Measurements from ENCODE around the gene RIPK4.

The RIPK4 gene

DNA sequence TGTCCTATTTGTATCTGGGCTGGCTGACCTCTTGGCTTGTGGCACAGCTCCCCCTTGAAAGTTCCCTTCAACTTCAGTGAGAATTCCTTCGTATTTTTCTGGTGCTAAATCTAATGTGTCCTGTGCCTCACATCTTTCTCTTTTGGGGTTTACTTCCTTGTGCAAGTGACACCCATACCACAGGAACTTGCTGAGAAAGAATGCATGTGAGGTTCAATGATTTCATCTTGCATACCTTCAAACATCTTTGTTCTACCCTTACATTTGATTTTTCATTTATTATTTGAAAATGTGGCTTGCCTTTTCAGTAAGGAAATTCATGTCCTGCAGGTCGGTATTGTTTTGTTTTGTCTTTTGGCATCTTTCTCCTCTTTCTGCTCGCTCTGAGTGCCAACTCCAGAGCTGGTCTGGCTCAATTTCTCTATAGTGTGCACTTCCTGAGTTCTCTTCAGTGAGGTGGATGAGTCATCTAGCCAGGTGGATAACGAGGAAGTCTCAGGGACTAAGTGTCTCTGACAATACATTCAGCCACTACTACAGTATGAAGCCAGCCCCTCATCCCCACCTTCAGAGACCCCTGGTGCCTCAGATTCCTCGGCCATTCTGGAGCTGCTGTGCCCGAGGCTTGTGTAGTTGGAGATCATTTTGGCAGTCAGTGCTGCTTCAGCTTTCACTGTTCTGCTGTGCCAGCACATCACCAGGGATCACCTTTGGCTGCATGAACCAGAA lies 59.5 kb downstream of the RIPK4 start:
- CTCF ChIA-PET = no interaction called here
- no peak overlapping the region for H3K4me3 ChIP-seq (ENCODE audit: low read depth, low read length)
- TF ChIP-seq, protein P1, sequence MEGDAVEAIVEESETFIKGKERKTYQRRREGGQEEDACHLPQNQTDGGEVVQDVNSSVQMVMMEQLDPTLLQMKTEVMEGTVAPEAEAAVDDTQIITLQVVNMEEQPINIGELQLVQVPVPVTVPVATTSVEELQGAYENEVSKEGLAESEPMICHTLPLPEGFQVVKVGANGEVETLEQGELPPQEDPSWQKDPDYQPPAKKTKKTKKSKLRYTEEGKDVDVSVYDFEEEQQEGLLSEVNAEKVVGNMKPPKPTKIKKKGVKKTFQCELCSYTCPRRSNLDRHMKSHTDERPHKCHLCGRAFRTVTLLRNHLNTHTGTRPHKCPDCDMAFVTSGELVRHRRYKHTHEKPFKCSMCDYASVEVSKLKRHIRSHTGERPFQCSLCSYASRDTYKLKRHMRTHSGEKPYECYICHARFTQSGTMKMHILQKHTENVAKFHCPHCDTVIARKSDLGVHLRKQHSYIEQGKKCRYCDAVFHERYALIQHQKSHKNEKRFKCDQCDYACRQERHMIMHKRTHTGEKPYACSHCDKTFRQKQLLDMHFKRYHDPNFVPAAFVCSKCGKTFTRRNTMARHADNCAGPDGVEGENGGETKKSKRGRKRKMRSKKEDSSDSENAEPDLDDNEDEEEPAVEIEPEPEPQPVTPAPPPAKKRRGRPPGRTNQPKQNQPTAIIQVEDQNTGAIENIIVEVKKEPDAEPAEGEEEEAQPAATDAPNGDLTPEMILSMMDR (IDR thresholded peaks at IDR 0.05; ENCODE audit: insufficient read depth, low read length, missing control alignments) = no peak
- POLR2A ChIA-PET = no interaction called here
- DNase-seq (ENCODE audit: low read depth, low spot score) = no peak

DNA sequence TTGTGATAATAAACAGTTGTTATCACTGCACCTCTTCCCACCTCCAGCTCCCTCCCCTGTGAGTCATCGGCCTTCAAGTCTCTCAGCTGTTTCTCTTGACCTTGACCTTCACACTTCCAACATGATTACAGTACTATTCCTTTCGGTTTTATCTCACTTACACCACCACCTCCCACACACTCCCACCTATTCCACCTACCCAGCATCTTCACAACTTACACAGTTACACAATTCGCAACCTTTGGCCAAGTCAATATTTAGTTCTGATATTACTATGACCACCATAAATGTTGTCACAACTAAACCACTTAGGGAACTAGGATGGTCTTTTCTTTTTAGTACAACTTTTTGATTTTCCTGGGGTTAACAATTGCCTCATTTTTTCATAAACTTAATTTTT lies 60.2 kb downstream of the RIPK4 start:
- no peak for DNase-seq (ENCODE audit: low read depth, low spot score)
- TF ChIP-seq, protein P1 (IDR thresholded peaks at IDR 0.05; ENCODE audit: insufficient read depth, low read length, missing control alignments) = no peak
- no peak overlapping the region for H3K4me3 ChIP-seq (ENCODE audit: low read depth, low read length)
- CTCF ChIA-PET = no interaction called here
- POLR2A ChIA-PET = no interaction called here

DNA sequence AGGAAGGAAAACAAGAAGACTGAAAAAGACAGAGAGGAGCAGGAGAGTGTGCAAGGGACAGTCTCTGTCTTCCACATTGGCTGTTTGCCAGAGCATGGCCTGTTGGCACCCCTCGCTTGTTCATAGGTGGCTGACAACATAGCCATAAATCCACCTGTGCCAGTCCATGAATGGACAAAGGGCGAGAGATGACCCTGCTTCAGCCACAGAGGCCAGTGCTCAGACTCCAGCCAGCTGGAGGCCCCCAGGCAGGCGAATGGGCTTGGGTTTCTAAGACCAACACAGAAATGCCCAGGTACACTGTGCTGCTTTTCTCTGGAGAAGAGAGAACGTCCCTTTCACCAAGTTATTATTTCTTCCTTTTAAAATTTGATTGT lies 60.6 kb downstream of the RIPK4 start:
- TF ChIP-seq, protein P1 (IDR thresholded peaks at IDR 0.05; ENCODE audit: insufficient read depth, low read length, missing control alignments) = no peak
- DNase-seq (ENCODE audit: low read depth, low spot score) = no peak
- CTCF ChIA-PET = no interaction called here
- POLR2A ChIA-PET = no interaction called here
- no peak overlapping the region for H3K4me3 ChIP-seq (ENCODE audit: low read depth, low read length)

DNA sequence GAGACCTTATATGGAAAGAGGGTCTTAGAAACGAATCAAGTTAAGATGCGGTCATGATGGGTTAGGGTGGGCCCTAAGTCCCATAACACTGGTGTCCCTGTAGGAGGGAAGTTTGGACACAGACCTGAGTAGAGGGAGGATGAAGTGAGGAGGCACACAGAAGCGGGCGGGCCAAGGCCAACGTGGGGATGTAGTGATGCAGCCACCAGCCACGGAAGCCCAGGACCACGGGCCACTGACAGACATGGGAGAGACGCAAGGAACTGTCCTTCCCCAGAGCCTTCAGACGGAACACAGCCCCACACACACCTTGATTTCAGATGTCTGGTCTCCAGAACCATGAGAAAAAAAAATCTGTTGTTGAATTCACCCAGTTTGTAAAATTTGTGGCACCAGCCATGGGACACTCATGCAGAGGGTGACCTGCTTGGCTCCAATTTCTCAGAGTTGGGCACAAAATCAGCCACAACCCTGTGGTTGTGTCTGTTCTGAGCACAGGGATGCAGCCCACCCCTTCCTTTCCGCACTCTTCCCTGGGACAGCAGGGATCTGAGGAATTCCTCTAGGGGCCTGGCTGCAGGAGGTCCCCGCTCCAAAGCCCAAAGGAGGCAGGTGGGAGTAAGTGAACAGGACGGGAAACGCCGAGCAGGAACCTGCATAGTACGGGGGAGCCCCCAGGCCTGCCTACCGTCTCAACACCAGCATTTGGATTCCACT lies 61.1 kb downstream of the RIPK4 start:
- H3K4me3 ChIP-seq (ENCODE audit: low read depth, low read length) = no peak overlapping the region
- TF ChIP-seq, protein P1 (IDR thresholded peaks at IDR 0.05; ENCODE audit: insufficient read depth, low read length, missing control alignments) = no peak
- ChIA-PET POLR2A (no interaction called here), CTCF (no interaction called here)
- no peak for DNase-seq (ENCODE audit: low read depth, low spot score)

DNA sequence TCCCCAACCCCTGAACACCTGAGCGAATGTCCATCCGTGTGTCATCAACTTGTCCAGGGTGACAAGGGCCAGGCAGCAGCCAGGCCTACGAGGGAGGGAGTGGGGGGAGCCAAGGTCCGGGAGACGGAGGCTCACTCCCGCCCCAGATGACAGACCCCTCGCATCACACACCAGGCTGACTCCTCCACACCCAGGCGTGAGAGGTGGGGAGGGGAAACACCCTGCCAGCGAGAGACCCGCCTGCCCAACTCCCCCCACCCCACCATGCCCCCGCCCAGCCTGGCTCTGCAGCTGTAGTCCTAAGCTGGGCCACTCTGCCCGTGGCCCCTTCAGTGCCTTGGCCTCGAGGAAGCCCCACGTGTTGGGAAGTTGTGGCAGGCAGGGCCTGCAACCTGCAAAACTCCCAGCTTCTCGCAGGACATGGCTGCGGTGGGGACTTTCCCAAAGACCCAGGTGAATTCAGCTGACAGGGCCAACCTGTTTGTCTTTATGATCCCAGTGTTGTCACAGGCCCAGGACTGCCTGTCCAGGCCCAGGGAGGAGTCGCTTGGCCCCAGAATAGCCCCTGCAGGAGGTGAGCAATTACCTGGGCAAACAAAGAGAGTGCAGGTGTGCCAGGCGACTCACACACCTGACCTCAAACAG lies 62.9 kb downstream of the RIPK4 start:
- TF ChIP-seq, protein P1 (IDR thresholded peaks at IDR 0.05; ENCODE audit: insufficient read depth, low read length, missing control alignments) = no peak
- no peak overlapping the region for H3K4me3 ChIP-seq (ENCODE audit: low read depth, low read length)
- DNase-seq (ENCODE audit: low read depth, low spot score) = no peak
- POLR2A ChIA-PET = no interaction called here
- CTCF ChIA-PET = no interaction called here

DNA sequence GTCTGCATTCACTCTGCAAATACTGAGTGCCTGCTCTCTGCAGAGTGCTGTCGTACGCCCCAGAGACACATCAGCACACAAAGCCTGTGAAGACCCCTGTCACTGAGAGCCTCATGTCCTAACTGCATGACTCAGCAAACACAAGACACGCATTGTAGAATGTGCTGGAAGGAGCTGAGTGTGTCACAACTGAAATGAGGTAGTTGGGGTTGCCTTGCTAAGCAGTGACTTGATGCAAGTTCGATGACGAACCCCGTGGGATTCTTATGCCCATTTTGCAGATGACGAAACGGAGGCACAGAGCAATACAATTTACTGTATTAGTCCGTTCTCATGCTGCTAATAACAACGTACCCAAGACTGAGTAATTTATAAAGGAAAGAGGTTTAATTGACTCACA lies 65.1 kb downstream of the RIPK4 start:
- TF ChIP-seq, protein P1 (IDR thresholded peaks at IDR 0.05; ENCODE audit: insufficient read depth, low read length, missing control alignments) = no peak
- ChIA-PET POLR2A (no interaction called here), CTCF (no interaction called here)
- no peak for DNase-seq (ENCODE audit: low read depth, low spot score)
- H3K4me3 ChIP-seq (ENCODE audit: low read depth, low read length) = no peak overlapping the region

Data from AG04449 (cell line).